Midbrain (tissue), 1 donor: Measurements from ENCODE around the gene GH2.
A peak's percentile ranks its signal among the peaks of the same experiment; 100 is the strongest.
"Not testable (repeated sequence)": the region's sequence is repeated elsewhere in the genome, so short reads cannot be mapped to it uniquely, and the experiment has no call there.

Experiments used
- DNase-seq: peaks from one replicate; lab custom pipeline; 2025; lab: John Stamatoyannopoulos, UW

Gene GH2

GRCh38 chr17:63874061-63874626, 7.6 kb downstream of the GH2 start:
- not testable (repeated sequence) for DNase-seq

GRCh38 chr17:63873577-63873976, 8.2 kb downstream of the GH2 start, which contains the start of gene CSH2:
Gene CSH2, minus strand, starts transcription at chr17:63873677. Its CDS starts 63 bp downstream, at chr17:63873614.
- DNase-seq: not testable (repeated sequence)

DNA sequence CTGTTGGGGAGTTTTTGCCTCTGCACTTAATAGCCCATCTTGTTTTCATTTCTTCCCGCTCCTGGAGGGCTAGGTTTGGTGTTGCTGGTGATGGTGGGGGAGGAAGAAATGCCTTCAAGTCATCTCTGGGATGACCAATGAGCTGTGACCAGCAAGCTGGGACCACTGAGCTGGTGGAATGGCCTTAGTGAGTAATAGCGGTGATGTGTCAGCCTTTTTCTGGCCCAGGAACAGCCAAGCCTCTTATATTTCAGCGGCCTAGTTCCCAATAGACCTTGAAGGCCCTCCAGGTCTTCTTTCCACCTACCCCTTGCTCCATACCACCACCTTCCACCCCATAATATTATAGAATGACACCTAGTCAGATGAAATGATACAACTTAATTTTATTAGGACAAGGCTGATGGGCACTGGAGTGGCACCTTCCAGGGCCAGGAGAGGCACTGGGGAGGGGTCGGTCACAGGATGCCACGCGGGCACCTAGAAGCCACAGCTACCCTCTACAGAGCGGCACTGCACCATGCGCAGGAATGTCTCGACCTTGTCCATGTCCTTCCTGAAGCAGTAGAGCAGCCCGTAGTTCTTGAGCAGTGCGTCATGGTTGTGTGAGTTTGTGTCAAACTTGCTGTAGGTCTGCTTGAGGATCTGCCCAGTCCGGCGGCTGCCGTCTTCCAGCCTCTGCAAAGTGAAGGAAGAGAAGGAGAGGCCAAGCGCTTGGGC, 9.9 kb downstream of the GH2 start:
- DNase-seq: not testable (repeated sequence)

- not testable (repeated sequence) for DNase-seq
Observed at GRCh38 chr17:63870292-63870665, 11.5 kb downstream of the GH2 start.

GRCh38 chr17:63869491-63870291, 12.1 kb downstream of the GH2 start:
- not testable (repeated sequence) for DNase-seq

- DNase-seq: not testable (repeated sequence)
Observed at GRCh38 chr17:63866625-63867024, 15.1 kb downstream of the GH2 start.

DNA sequence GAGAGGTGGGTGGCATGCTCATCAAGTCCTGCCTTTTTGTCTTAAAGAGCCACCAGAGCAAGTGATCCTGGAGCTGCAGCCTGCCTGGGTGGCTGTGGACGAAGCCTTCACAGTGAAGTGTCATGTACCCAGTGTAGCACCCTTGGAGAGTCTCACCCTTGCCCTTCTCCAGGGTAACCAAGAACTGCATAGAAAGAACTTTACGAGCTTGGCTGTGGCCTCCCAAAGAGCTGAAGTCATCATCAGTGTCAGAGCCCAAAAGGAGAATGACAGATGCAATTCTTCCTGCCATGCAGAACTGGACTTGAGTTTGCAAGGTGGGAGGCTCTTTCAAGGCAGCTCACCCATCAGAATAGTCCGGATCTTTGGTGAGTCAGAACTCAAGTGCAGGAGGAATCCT, 22.5 kb downstream of the GH2 start:
- DNase-seq: no peak

GRCh38 chr17:63856425-63856824, 25.3 kb downstream of the GH2 start:
- not testable (repeated sequence) for DNase-seq

DNA sequence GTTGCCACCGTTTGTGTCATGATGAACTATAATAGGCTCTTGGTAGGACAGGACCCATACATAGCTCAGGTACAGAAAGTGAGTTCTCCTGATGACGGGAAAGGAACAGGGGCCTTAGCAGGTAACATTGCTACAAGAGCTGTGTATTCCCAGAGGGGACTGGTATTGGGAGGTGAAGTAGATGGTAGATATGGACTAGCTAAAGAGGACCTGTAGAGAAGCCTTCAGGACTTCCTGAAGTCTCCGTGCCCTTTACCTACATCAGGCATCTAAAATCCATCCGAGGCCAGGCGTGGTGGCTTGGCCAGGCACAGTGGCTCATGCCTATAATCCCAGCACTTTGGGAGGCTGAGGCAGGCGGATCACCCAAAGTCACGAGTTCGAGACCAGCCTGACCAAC, 26.6 kb downstream of the GH2 start:
- DNase-seq: no peak

DNA sequence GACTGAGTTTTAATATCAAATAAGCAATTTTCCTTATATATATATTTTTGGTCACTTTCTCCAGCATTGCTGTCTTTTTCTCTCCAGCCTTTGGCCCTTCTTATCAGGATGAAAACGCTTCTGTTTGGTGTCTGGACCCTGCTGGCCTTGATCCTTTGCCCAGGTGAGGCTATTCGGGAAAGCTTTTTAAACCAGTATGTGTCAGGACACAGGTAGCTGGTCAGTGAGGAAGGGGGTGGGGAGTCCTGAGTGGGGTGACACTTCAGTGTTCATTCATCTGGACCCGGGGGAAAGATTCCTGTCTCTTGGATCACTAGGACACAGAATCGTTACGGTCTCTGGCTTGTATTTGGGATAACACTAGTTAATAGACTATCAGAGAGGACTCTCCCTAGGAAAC, 27.0 kb downstream of the GH2 start:
- DNase-seq: no peak

GRCh38 chr17:63853260-63853659, 28.5 kb downstream of the GH2 start:
- DNase-seq: no peak

DNA sequence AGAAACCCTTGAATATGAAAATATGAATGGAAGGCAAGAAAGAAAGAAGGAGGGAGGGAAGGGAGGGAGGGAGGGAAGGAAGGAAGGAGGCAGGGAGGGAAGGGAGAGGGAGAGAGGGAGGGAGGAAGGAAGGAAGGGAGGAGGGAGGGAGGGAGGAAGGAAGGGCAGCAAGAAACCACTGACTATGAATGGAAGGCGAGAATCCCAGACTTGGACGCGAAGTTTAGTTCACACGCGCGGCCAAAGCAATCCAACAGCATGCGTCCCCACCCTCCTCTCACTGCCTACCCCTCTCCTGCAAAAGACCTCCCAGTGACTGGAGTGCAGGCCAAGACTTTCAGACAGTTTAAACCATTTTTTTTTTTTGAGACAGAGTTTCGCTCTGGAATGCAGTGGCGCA, 31.3 kb downstream of the GH2 start:
- DNase-seq: no peak

DNA sequence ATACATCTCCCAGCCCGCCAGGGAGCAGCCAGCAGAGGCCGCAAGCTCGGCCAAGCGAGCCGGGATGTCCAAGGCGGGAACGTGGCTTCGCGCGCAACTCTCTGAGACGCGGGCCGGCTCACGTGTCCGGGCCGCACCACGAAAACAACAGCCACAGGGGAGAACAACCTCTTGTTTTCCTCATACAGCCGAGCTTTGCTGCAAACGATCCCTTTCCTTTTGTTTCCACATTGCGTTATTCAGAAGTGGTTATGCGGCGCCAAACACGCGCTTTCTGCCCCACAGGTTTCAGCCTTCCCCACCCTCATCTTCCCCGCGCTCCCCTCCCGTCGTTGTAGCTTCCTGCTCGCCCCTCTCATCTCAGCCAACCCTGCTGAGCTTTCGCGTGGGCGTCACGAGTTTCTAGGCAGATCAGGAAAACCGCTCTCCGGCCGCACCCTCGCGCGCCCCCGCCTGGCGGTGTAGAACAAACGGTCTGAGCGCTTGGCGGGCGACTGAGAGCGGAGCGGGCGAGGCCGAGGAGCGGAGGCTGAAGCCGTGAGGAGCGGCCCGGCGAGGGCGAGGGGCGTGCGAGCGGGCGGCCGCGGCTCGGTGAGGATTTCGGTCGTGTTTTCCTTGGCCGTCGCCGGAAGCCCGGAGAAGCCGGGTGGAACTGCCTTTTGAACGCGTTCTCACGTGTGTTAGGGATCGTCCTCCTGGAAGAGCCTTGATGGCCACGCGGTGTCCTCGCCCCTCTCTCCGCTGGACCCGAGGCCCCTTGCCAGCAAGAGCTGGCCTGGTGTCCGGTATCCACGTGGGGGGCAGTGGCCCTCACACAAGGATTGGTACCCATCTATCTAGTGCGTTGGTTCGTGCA, 32.7 kb downstream of the GH2 start:
- DNase-seq: peak; percentile 86

GRCh38 chr17:63847525-63848249, 34.1 kb downstream of the GH2 start:
- no peak for DNase-seq

DNA sequence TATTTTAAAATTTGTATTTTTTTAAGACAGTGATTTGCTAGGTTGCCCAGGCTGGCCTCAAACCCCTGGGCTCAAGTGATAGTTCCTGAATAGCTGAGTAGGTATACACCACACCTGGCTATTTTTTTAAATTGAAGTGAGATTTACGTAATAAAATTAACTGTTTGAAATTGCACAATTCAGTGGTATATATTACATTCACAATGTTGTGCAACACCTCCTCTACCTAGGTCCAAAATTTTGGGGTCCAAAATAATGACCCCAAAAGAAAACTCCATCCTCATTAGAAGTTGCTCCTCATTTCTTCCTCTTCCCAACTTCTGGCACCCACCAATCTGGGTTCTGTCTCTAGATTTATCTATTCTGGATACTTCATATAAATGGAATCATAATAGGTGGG, 36.2 kb downstream of the GH2 start:
- DNase-seq: no peak

DNA sequence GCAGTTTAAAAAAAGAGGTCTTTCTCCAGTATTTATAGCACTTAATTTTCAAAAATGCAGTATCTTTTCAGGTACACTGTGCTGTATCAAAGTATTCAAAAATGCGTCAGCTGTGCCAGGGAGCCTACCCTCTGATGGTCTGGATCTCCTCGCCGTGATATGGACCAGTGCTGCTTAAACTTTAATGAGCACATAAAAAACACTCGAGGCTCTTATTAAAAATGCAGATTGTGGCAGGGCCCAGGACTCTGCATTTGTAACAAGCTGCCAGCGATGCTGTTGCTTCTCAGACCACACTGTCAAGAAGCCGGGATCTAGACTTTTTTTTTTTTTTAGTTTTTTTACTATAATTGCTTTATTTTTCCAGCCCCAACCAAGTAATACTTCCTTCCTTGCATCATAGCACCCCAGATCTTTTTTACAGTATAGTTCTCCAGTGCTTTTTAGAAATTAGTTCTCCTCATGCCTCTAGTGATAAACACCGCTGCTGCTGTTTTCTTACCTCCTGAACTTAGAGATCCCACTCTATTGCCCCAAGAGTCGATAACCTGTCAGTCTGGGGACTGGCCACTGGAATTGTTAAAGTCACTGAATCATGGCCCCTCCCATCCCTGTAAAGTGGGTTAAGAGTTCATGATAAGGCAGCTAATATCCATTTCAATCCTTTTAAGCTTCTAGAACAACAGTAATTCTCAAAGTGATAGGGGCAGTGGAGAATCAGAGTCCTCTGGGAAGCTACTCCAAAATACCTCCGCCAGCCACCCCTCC, 37.6 kb downstream of the GH2 start:
- no peak for DNase-seq

DNA sequence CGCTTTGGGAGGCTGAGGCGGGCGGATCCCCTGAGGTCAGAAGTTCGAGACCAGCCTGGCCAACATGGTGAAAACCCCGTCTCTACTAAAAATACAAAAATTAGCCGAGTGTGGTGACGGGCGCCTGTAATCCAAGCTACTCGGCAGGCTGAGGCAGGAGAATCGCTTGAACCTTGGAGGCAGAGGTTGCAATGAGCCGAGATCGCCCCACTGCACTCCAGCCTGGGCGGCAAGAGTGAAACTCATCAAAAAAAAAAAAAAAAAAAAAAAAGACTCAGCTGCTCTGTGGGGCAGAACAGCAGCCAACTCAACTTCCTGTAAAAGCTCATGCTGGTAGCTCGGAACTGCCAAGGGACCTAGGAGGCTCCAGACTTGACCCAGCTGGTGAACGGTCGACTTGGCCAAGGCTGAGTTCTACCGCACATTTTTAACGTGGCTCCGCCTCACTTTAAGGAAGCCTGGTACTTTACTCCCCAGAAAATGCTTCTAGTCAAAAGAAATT, 38.3 kb downstream of the GH2 start:
- not testable (repeated sequence) for DNase-seq

- DNase-seq: peak; percentile 97
Observed at GRCh38 chr17:63842540-63843386, 39.0 kb downstream of the GH2 start, which contains the start of gene SMARCD2. Gene SMARCD2, minus strand, starts transcription at chr17:63842685. Its CDS starts 11 bp downstream, at chr17:63842674.

- no peak for DNase-seq
Observed at GRCh38 chr17:63842173-63842539, 39.6 kb downstream of the GH2 start.
